Measurements from ENCODE around the gene VDR.
A peak's percentile ranks its signal among the peaks of the same experiment; 100 is the strongest.

The VDR gene

GRCh38 chr12:47904713-47905709, at the start of gene VDR:
Gene VDR, minus strand, starts transcription at chr12:47904994. Its CDS starts 25,881 bp downstream, at chr12:47879113.
- DNase-seq (ENCODE audit: extremely low spot score, insufficient read length, low read depth) (peak; percentile 76), FAIRE-seq (no peak)

DNA sequence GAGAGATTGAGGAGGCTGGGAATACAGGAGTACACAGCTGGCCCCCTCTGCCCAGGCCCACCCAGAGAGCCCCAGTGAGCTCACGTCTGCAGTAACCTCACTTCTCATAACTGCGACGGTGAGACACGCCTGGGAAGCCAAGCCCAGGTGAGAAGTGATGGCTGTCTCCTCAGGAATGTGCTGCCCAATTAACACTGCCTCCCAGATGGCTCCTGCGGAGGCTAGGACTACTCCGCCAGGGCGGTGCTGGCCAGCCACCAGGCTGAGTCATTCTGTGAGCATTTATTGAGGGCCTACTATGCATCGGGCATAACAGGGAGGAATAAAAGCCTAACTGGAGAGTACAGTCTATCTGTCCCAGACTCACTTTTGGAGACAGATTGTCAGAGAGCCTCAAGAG, 49.3 kb upstream of the VDR start:
- no peak for FAIRE-seq

GRCh38 chr12:47950856-47951468, 46.2 kb upstream of the VDR start:
- no peak for DNase-seq (ENCODE audit: extremely low spot score, insufficient read length, low read depth)
- no peak for FAIRE-seq

More for the DNA sequence above, 49.3 kb upstream of the VDR start:
- DNase-seq (ENCODE audit: extremely low spot score, insufficient read length, low read depth): no peak

DNA sequence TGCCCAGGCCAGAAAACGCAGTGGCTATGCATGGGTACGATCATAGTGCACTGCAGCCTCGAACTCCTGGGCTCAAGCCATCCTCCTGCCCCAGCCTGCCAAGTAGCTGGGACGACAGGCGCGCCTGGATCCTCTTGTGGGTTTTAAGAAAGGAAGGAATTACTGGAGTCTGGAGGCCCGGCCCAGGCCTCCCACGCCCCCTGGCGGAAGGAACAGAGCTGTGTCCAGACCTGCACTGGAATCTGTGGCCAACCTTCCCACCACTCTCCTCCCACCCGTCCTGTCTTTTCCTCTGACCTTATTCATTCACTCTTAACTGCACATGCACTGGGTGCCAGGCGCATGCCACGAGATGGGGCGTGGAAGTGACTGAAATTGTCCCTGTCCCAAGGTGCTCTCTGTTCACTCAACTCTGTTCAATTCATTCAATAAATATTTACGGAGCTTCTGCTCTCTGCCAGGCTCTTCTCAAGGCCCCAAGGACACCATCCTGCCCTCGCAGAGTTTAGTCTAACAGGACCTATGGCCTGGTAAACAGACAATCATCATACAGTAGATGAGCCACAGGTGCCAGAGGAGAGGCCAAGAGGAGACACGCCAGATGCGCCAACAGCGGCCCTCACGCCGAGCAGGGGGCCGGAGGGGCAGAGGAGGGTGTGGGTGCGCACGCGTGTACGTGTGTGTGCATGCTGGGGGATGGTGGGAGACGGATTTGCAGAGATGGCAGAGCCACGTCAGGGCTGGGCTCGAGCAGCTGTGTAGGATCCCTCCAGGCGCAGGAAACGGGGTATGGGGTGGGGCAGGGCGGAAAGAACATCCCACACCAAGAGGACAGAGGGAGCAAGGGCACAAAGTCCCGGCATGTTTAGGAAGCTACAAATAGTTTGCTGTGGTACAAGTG, 44.9 kb upstream of the VDR start:
- FAIRE-seq (peak; percentile 60), DNase-seq (ENCODE audit: extremely low spot score, insufficient read length, low read depth) (peak; percentile 50)

- DNase-seq (ENCODE audit: extremely low spot score, insufficient read length, low read depth) (no peak), FAIRE-seq (no peak)
Measured at GRCh38 chr12:47947341-47947740, 42.5 kb upstream of the VDR start.

- FAIRE-seq (no peak), DNase-seq (ENCODE audit: extremely low spot score, insufficient read length, low read depth) (no peak)
Measured at GRCh38 chr12:47946413-47947323, 41.9 kb upstream of the VDR start.

DNA sequence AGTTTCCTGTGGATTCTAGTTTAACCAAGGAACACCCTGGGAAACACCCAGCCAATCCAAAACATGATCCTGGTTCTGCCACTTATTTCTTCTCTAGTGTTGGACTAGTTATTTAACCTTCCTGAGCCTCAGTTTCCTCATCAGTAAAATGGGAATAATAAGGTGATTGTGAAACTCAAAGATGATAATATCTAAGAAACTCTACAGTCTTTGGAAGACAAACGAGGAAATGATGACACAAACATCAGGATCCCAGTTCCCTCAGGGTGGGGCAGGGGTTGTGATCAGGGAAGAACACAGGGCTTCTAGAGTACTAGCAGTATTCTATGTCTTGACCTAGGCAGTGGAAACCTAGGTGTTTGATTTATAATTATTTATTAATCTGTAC, 40.5 kb upstream of the VDR start:
- FAIRE-seq (no peak), DNase-seq (ENCODE audit: extremely low spot score, insufficient read length, low read depth) (no peak)

GRCh38 chr12:47944685-47945340, 40.0 kb upstream of the VDR start:
- no peak for FAIRE-seq
- no peak for DNase-seq (ENCODE audit: extremely low spot score, insufficient read length, low read depth)

DNA sequence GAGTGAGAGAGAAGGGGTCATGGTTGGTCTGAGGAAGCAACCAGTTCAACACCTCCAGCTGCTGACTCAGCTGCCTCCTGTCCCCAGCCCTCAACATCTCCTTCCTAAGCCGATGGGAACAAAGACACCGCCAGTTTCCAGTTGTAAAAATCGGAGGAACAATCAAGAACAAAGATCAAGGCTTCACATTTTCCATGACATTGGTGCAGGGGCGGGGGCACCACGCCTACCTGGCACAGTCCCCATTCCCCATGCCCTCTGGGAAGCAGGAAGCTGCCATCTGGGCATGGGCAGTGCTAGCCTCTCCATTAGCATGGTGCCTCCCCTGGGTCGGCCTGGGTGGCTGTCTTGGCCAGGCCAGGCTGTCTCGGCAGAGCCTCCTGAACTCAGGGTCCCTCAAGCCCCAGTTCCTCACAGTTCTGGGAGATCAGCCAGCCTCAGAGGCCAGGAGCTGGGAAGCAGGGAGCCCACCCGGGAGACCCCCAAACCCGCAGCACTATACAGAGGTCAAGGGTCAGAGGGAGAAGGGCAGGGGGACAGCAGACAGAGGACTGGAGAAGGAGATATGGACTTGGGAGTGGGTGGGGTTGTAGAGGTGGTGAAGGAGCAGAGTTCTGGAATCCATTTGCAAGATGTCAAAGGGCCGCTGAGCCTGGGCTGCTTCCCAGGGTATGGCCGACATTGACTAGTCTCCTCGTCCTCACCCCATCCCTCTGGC, 39.0 kb upstream of the VDR start:
- FAIRE-seq: no peak
- DNase-seq (ENCODE audit: extremely low spot score, insufficient read length, low read depth): no peak

DNA sequence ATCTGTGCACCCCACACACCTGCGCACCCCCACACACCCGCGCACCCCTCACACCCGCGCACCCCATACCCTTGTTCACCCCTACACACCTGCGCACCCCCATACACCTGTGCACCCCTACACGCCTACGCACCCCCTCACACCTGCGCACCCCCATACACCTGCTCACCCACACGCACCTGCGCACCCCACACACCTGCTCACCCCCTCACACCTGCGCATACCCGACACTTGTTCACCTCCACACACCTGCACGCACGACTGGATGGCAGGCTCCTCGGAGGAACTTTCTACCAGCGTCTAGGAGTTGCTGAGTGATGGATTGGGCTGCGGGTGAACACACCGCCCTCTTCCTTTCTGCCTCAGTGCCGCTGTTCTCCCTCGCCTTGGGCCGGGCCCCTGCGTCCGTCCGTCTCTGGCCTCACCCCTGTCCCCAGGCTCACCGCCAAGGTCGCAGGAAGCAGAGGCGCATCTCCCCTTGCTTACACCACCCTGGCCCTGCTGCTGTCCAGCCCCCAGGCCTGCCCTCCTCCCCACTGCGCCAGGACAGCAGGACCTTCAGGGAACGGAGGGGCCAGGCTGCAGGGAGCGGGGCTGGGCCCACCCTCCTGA, 37.9 kb upstream of the VDR start:
- DNase-seq (ENCODE audit: extremely low spot score, insufficient read length, low read depth) (no peak), FAIRE-seq (no peak)

GRCh38 chr12:47941871-47942613, 37.2 kb upstream of the VDR start:
- no peak for FAIRE-seq
- no peak for DNase-seq (ENCODE audit: extremely low spot score, insufficient read length, low read depth)

GRCh38 chr12:47941475-47941780, 36.6 kb upstream of the VDR start:
- DNase-seq (ENCODE audit: extremely low spot score, insufficient read length, low read depth) (no peak), FAIRE-seq (no peak)

DNA sequence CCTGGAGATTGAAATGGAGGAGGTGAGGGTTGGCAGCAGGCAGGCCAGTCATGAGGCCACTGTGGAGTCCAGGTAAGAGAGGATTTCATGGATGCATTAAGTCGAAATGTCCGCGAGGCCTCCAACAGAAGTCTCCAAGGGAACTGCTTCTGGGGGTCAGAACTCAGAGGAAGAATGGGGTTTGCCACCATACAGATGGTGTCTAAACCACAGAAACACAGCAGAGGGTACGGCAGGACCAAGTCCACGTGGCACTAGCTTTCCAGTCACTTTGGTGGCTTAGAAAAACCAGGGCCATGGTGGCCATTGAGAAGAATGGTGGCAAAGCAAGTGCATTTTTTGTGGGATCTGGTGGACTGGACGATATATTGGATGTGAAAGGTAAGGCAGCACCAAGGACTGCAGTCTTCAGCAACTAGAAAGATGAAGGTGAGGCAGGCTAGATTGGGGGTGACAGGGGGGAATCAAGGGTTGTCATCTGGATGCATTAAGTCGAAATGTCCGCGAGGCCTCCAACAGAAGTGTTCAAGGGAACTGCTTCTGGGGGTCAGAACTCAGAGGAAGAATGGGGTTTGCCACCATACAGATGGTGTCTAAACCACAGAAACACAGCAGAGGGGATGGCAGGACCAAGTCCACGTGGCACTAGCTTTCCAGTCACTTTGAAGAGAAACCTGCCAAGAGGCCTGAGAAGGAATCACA, 36.1 kb upstream of the VDR start:
- DNase-seq (ENCODE audit: extremely low spot score, insufficient read length, low read depth): no peak
- FAIRE-seq: no peak

DNA sequence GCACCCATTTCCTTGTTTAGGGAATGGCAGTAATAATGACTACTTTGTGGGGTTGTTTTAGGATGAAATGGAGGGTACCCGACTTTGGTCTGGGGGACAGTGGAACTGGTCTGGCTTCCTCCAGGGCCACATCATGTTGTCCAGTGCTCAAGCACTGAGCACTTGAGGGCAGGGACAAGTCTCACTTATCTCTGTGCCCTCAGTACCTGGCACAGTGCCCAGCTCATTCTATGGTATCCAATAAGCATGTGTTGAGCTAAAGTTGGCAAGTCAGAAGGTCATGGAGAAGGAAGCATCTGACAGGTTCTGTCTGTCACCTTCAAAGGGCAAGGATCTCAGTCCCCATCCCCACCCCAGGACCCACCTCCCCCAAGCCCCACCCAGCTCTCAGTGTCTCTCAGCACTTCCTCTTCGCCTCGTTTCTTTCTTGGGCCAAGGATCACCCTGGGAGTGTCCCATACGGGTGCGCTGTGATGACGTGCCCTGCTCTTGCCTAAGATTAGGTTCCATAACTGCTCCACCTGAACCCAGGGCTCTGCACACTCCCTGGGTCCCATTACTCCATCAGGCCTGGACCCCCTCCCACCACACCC, 34.3 kb upstream of the VDR start:
- no peak for DNase-seq (ENCODE audit: extremely low spot score, insufficient read length, low read depth)
- no peak for FAIRE-seq

- FAIRE-seq (no peak), DNase-seq (ENCODE audit: extremely low spot score, insufficient read length, low read depth) (no peak)
Measured at GRCh38 chr12:47938594-47938993, 33.8 kb upstream of the VDR start.

- DNase-seq (ENCODE audit: extremely low spot score, insufficient read length, low read depth) (no peak), FAIRE-seq (no peak)
Measured at GRCh38 chr12:47938093-47938492, 33.3 kb upstream of the VDR start.

Measured in GM18507 (cell line).